Measurements from ENCODE around the gene KCND3.

The KCND3 gene

DNA sequence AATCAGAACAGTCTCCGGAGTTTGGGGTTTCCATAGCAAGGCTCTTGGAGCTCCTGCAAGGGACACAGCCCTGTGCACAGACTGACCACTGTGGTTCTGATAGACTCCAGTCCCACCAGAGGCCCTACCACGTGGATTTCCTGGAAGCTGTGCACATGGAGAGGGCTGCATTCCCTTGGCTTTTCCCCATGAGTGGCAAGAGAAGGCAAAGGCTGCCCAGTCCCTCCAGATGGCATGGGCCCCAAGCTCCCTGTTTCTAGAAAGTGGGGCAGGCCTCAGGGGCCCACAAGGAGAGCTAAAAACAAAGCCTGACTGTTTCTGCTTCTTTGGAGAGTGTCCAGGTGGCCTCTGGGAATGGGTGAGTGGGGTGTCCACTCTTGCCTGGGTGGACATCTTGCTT is 146.3 kb downstream of the KCND3 start:
- DNase-seq (ENCODE audit: low read depth) = no peak

DNA sequence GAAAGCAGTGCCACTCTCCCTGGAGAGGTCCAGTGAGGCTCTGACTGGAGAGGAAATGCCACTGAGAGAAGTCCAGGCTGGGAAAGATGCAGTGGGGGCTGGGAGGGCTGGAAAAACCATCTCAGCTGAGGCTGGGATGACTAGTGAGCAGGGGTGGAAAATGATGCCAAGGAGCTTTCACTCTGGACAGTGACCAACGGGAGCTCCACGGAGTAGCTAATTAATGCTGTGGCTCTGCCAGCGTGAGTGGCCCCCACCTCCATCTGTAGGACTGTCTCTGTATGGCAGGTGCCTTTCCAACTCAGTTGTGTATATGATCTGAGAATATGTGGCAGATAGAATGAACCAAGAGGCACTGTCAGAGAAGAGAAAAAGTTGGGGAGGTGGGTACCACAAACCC is 147.1 kb downstream of the KCND3 start:
- DNase-seq (ENCODE audit: low read depth) = no peak

DNA sequence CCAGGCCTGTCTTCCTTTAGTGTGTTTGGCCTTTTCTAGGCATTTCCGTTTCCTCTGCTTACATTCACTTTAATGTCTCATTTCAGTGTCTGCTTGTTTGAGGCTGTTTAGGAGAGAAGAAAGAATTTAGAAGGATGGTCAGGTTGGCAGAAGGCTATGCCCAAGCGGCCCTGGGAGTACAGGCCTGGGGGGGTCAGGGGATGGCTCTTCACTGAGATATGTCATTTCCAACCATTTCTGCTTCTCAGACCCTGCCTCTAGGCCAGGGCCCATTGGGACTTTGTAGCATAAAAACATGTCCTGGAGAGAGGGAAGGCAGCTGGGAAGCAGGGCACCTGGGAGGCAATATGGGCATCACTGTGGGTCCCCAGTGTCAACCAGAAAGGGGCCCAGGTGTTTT is 147.7 kb downstream of the KCND3 start:
- no peak for DNase-seq (ENCODE audit: low read depth)

DNA sequence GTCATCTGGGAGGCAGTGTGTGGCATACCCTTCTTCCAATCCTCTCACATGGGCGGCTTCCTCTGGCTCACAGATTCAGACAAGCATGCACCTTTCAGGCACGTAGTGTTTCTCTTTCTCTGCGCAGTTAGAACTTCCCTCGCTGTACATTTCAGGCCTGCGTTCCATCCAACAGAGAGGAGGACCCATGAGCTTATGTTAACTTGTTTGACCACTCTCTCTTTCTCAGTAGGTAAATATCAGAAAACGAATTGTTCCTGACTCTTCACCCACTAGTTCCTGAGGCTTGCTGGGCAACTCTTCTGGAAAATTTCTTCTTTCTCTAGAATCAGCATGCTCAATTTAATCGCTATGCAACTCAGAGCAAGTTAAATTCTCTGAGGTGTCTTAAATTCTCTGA is 148.3 kb downstream of the KCND3 start:
- no peak for DNase-seq (ENCODE audit: low read depth)

DNA sequence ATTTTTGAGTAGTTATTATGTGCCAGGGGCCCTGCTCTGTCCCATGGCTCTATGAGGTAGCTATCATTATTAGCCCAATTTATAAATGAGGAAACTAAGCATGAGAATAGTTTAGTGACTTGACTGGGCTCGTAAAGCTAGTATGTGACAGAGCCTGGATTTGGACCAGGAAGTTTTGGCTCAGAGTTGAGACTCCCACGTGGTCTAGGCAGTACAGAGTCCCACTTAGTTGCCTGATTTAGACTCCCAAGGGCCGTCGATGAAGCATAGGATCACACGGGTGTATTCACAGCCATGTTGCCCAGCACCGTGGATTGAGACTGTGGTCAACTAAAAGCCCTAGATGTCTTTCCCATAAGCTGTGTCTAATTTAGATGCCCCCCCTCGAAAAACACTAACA is 152.1 kb downstream of the KCND3 start:
- DNase-seq (ENCODE audit: low read depth) = no peak

DNA sequence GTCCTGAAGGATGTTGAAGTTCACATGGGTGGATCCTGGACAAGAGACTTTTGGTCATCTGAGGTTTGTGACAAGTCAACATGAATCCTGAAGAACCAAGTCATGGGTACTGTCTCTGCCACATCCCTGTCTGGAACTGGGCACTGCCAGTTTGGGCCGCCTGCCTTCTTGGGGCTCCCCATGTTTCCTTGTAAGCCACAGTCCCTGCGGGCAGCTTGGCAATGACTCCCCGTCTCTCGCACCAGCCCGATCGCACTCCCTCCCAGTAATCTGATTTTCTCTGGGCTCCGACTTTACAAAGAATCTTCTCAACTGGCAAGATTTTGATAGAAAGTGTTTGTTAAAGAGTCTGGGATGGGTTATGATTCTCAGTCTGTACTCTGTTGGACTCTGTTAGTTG is 153.4 kb downstream of the KCND3 start:
- DNase-seq (ENCODE audit: low read depth) = no peak

DNA sequence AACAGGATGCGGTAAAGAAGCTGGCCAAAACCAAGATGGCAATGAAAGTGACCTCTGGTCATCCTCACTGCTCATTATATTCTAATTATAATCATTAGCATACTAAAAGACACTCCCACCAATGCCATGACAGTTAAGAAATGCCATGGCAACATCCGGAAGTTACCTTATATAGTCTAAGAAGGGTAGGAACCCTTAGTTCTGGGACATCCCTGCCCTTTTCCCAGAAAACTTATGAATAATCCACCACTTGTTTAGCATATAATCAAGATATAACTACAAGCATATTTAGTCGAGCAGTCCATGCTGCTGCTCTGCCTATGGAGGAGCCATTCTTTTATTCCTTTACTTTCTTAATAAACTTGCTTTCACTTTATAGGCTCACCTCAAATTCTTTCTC is 154.0 kb downstream of the KCND3 start:
- DNase-seq (ENCODE audit: low read depth) = no peak

DNA sequence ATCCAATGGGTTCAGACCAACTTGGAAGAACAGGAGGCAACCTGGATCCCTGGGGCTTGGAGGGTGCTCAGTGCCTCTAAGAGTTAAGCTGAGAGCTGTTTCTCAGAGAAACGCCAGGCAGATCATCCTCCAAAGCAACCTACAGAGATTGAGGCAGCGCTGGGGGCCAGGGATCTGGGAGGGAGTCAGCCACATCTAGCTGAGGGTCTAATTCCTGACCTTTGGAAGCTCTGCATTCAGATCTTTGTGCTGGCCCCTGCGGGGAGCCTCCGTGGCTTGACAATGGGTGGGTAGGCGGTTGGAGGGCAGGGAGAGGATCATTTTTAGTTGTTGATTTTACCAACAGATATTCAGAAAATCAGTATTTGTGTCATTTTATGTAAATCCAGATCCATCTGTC is 154.5 kb downstream of the KCND3 start:
- no peak for DNase-seq (ENCODE audit: low read depth)

DNA sequence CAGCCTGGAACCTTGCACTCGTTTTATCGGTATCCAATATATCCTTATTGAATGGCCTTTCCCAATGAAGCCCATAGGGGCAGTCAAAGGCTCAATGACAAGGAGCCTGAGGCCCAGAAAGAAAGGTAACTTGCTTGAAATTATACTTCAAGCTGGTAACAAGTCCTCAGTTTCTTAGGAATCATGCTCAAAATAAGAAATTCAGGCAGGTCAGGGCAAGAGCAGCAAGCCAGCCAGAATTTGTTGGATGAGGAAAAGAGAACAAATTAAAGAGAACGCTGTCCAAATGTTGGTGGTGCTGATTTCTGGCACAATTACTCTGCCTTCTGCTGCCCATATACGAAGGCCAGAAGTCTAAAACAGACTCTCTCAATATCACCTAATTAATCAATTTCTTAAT is 156.1 kb downstream of the KCND3 start:
- DNase-seq (ENCODE audit: low read depth) = no peak

DNA sequence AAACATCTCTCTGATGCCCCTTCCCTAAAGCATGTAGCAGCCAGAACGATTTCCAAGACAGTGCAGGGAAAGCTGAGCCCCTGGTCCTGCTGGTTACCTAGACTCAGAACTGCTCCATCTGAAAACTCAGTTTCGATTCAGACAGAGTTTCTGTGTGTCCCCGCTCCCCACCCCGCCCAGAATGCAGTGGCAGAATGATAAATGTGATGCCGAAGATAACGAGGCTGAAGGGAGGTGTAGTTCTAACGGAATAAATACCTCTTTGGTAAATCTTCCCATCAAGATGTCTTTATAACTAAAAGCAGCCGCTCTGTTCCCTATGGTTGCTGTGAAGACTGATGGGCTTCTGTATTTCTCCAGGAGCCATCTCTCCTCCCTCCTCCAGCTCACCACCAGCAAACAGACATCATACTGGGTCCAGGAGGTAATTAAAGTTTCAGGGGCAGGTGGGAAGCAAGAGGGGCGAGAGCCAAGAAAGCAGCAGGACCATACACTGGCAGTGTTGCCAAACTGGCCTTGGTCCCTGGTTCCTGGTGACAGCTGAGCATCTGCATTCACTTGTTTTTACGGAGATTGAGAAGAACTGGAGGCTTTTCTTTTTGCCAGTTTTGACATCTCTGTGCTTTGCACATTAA is 156.8 kb downstream of the KCND3 start:
- no peak for DNase-seq (ENCODE audit: low read depth)

DNA sequence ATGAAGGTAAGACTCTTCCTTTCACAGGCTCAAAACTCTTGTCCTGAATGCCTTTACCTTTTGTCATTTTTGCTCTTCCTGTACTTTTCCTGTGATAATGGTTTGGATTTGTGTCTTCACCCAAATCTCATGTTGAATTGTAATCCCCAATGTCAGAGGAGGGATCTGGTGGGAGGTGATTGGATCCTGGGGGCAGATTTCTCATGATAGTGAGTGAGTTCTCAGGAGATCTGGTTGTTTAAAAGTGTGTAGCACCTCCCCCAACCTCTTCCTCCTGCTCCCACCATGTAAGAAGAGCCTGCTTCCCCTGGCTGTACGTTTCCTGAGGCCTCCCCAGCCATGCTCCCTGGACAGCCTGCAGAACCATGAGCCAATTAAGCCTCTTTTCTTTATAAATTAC is 158.3 kb downstream of the KCND3 start:
- DNase-seq (ENCODE audit: low read depth) = no peak

DNA sequence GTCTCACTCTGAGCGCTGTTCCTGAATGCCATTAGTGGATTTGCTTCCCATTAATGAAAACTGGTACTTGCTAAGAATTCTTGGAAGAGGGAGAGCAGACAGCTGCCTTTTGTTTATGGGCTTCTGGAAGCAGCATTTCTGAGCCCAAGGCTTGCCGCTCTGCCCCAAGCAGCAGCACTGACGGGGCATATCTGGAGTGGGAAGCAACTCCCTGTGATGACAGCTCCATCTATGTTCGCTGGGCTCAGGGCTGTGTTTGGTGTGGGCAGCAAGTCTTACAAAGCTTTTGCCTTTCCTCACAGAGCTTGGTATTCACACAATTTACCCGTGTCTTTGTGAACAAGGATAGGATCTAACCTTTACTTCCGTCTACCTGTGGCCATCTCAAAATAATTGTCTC is 161.5 kb downstream of the KCND3 start:
- DNase-seq (ENCODE audit: low read depth) = no peak

DNA sequence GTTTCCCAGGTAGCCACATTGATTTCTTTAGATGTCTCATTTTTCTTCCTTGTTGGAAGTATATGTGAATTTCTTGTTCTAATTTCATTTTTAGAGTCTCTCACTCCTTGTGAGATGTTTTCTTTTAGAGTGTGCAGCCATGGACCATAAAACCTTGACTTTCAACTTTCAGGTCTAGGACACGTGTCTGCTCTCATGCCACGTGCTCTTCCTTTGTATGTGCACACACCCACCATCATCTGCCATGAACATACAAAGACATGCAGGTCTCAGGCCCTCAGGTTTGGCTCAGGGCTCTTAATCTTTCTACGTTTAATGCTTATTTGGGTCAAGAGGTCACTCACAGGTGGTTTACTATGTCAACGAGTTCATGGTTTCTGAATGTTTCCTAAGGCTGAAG is 163.2 kb downstream of the KCND3 start:
- no peak for DNase-seq (ENCODE audit: low read depth)

DNA sequence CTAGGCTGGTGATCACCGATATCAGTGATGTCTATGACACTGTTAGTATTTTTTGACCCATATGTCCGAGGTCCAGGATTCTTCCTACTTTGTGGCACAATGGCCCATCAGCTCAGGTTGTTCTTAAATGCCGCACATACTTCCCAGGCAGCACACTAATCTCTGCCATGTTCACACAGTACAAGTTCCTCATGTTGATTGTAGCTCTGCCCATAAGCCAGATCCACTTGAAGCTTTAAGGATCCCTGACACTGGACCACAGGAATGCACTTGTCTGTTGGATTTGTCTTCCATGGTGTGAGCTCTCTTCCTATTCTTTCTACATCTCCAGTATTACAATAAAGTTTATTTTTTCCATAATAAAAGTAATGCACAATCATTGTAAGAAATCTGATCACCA is 164.3 kb downstream of the KCND3 start:
- no peak for DNase-seq (ENCODE audit: low read depth)

DNA sequence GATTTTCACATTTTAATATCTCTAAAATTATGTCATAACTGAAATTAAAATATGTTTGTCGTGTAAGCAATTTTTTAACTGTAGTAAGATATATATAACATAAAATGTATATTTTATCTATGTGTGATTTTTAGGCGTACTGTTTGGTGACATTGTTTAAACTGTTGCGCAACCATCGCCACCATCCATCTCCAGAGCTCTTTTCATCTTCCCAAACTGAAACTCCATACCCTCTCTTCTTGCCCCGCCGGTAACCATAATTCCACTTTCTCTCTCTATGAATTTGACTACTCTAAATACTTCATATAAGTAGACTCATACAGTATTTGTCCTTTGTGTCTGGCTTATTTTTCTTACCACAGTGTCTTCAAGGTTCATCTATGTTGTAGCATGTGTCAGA is 167.3 kb downstream of the KCND3 start:
- DNase-seq (ENCODE audit: low read depth) = no peak

DNA sequence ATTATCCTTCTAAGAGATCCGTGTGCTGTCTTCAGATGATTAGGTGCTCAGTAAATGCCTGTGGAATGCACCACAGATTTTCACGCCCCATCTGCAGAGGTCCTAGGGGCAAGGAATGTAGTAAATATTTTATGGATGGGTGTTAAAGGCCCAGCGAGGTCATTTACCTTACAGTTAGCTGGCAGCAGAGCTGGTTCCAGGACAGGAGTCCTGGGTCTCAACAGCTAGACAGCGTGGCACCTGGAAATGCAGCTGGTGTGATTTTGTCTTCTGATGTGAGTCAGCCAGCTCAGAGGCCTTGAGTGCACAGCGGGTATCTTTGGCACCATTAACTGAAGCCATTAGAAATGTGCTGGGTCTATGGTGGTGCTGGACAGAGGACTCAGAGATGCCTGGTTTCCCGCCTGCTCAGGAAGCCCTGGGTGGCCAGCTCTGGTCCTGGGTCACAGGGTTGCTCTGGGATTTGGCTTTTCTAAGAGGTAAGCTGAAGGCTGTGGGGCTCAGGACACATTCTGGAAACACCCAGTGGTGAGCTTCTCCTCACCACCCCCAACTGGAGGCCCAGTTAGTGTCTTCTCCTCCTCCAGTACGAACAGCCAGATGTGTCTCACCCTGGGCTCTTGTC is 168.2 kb downstream of the KCND3 start:
- no peak for DNase-seq (ENCODE audit: low read depth)

DNA sequence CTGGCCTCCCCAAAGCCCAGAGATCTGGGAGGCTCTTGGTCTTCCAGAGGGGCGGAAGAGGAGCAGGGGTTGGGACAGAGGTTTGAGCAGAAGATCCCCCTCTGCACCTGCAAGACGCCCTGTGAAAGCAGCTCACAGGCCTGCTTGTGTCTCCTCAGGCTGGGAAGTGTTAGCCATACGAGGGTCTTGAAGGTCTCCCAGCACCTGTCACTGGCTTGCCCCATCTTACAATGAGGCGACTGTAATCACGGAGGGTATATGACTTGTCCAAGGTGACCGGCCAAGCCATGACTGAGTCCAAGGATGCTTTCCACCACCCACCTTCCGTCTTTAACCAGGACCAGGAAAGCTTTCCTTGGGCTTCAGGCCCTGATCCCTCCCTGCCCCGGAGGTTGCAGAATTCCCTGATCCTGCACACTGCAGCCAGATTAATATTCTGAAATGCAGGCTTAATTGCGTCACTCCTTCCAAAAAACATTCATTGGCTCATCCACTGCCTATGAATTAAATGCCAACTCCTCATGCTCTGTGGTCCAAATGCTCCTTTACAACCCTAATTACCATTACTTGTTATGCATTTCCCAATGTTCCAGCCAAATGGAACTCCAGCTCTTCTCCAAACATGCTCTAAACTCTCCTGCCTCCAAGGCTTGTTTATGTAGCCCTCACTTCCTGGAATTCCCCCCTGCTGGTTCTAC is 169.8 kb downstream of the KCND3 start:
- DNase-seq (ENCODE audit: low read depth) = no peak

DNA sequence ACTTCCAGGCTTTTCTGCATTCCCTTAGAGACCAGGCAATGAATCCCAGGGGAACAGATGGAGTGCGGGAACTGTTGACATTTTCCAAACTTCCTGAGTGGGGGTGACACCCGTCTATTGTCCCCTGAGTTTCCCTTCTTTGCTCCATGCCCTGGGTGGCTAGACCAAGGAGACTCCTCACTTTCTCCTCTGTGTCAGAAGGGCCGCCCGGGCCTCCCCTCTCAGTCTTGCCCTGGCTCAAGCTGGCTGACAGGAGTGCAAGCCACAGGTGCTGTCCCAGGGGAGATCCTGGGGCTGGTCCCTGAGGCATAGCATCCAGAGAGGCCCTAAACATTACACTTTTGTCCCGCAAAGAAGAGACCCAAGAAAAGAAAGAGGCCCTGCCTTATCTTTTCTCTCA is 170.9 kb downstream of the KCND3 start:
- no peak for DNase-seq (ENCODE audit: low read depth)

DNA sequence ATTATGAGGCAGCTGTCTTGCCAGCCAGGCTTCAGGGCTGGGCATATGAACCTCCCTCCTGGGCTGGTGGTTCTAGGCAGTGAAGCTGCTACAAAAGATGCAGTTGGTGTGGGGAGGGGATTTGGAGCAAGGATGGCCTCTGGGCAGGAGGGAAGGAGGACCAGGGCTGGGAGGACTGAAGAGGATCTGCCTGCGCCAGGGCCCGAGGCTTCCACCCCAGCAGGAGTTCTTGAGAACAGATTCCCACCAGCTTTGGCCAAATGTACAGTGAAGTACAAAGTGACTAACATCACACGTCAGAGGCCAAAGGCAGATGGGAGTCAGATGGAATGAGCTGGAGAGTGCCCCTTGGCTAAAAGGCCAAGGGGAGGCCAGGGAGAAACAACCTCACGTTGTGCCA is 171.4 kb downstream of the KCND3 start:
- DNase-seq (ENCODE audit: low read depth) = no peak

DNA sequence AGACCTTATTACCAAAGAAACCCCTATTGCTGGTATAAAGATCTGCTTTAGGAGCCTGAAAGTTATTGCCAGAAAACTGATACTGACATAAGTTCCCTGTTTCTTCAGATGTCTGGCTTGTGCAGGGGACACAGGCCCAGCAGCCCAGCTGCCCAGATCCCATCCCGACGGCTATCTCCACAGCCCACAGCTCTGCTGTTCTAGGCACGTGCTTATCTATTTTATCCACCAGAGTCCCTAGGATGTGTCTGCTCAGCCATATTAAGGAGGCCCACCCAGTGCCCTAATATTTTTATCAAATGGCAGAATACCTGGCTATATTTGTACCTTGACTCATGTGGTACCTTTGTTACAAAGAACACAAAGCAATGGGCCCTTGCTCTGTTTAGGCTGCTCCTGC is 174.8 kb downstream of the KCND3 start:
- DNase-seq (ENCODE audit: low read depth) = no peak

DNA sequence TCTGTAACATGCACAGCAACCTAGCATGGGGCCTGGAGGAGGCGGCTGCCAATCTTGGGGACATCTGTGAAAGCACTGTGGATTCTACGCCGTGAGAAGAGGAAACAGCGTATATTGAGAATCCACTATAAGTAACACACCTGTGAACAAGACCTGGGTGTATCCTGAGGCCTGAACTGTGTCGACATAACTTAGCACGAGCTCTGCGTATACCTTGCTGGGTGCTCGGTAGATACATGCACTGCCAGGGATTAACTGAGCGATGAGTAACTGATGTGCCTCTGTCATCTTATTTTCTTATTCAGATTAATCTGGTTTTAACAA is 175.2 kb downstream of the KCND3 start:
- no peak for DNase-seq (ENCODE audit: low read depth)

DNA sequence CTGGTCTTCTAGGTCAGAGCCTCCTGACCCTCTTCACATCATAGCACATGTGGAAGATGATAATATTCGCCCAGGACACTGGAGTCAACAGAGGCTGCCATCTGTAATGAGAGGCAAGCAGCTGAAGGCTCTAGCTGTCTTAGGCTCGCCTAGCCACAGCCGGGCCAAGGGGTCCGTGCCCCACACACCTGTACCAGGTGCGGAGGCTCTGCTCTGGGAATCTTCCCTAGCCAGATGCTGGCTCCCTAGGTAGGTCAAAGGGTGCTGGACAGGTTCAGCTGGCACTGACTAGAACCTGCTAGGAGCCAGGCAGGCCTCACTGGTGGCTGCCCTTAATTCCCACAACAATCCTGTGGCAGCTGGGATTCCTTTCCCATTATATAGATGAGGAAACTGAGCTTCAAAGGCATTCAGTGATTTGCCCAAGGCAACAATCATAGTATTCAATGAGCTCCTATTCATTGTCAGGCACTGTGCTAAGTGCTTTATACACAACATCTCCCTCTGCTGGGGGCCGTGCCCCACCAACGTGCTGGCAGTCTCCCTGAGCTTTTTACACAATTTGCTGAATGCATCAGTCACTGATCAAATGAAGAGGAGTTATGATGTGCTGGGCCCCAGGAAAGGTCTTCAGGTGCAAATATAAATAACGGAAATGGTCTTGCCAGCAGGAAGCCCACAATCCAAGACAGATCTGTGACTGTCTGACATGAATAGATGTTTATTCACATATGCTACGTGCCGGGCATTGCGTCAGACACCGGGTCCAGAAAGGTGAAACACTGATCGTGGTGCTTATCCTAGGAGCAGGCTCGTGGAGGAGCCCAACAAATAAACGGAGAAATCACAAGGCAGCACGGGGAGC is 175.8 kb downstream of the KCND3 start:
- DNase-seq (ENCODE audit: low read depth) = no peak

DNA sequence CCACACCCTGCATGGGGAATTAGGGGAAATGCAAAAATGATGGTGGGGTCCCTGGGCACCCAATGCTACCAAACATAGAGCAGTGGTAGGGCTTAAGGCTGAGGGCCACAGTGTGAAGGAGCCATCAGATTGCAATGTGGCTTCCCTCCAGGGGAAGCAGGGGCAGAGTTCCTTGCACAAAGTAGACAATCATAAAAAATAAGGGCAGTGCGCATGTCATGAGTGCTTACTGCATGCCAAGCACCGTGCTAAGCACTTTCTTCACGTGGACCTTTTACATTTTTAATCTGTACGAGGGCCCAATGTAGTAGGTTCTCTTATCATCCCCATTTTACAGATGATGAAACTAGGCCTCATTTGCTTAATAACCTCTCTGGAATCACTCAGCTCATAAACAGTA is 177.2 kb downstream of the KCND3 start:
- no peak for DNase-seq (ENCODE audit: low read depth)
